Neural crest cell (in vitro differentiated cells): ENCODE data around the gene KREMEN1. TPM values are rescaled to one million over a fixed set of nuclear protein-coding genes. Genes with fewer than 3 reads are reported as not detected.
A peak's percentile ranks its signal among the peaks of the same experiment; 100 is the strongest.

ENCODE experiments used
- DNase-seq: peaks from one replicate; pipeline ENCODE4 v3.0.0; 2021; ENCODE audit warnings: low read depth, mixed read lengths, low spot score
- H3K27ac Mint-ChIP-seq: one replicate; pipeline ENCODE4 v1.8.0; 2021; ENCODE audit warnings: mild to moderate bottlenecking, mixed read lengths; ENCODE audit not compliant: unreplicated experiment
- H3K27me3 Mint-ChIP-seq: 2 replicates; pipeline ENCODE4 v1.8.0; 2021; ENCODE audit warnings: low read depth, mild to moderate bottlenecking, mixed read lengths
- H3K36me3 Mint-ChIP-seq: 2 replicates; pipeline ENCODE4 v1.8.0; 2021; ENCODE audit warnings: low read depth, mild to moderate bottlenecking, mixed read lengths
- H3K4me1 Mint-ChIP-seq: 2 replicates; pipeline ENCODE4 v1.8.0; 2021; ENCODE audit warnings: mixed read lengths
- H3K4me3 Mint-ChIP-seq: one replicate; pipeline ENCODE4 v1.8.0; 2021; ENCODE audit warnings: mild to moderate bottlenecking, mixed read lengths
- H3K9me3 Mint-ChIP-seq: 2 replicates; pipeline ENCODE4 v1.8.0; 2021; ENCODE audit warnings: mixed read lengths
- total RNA-seq: library from RNA; stranded (reverse); gene quantifications from 2 replicates; pipeline ENCODE4 v1.2.1, GENCODE V29; 2021
- TF ChIP-seq, protein P1 (sequence below): fragments of 200-600 bp; sonication (generic); conservative IDR thresholded peaks from 2 replicates; pipeline ENCODE4 v1.5.0; 2021; ENCODE audit warnings: antibody characterized with exemption, mild to moderate bottlenecking

KREMEN1 gene
- total RNA-seq, 1 donor from 2014 or later, result 3.9 TPM

DNA sequence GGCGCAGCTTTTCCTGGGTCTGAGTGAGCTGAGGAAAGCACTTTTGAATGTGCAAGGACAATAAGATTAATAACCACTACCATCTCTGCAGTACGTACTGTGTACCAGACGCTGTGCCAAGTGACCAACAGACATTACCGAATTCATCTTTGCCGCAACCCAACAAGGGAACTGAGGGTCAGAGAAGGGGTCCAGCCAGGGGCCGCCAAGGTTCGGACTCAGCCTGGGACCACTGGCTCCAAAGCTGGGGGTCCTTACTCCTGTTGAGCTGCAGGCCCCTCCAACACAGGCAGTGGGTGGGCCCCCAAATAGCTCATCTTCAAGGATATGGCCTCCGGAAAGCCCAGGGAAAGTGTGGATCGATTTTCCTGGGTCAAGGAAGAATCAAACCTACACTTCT is 77.9 kb downstream of the KREMEN1 start:
- Mint-ChIP-seq H3K4me3 (no peak overlapping the region), H3K27ac (no peak overlapping the region), H3K36me3 (no peaks in the 10 kb centered on the region), H3K27me3 (peaks cover 11% of the 10 kb centered on the region), H3K4me1 (peaks cover 63% of the 10 kb centered on the region), H3K9me3 (no peaks in the 10 kb centered on the region)
- no peak for DNase-seq
- TF ChIP-seq, protein P1, sequence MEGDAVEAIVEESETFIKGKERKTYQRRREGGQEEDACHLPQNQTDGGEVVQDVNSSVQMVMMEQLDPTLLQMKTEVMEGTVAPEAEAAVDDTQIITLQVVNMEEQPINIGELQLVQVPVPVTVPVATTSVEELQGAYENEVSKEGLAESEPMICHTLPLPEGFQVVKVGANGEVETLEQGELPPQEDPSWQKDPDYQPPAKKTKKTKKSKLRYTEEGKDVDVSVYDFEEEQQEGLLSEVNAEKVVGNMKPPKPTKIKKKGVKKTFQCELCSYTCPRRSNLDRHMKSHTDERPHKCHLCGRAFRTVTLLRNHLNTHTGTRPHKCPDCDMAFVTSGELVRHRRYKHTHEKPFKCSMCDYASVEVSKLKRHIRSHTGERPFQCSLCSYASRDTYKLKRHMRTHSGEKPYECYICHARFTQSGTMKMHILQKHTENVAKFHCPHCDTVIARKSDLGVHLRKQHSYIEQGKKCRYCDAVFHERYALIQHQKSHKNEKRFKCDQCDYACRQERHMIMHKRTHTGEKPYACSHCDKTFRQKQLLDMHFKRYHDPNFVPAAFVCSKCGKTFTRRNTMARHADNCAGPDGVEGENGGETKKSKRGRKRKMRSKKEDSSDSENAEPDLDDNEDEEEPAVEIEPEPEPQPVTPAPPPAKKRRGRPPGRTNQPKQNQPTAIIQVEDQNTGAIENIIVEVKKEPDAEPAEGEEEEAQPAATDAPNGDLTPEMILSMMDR, result no peak

- no peak for DNase-seq
- Mint-ChIP-seq H3K4me1 (peaks cover 65% of the 10 kb centered on the region), H3K27ac (no peak overlapping the region), H3K9me3 (no peaks in the 10 kb centered on the region), H3K4me3 (no peak overlapping the region), H3K27me3 (peaks cover 12% of the 10 kb centered on the region), H3K36me3 (no peaks in the 10 kb centered on the region)
- TF ChIP-seq, protein P1, result no peak
Measured at GRCh38 chr22:29151316-29151715, 78.5 kb downstream of the KREMEN1 start.

DNA sequence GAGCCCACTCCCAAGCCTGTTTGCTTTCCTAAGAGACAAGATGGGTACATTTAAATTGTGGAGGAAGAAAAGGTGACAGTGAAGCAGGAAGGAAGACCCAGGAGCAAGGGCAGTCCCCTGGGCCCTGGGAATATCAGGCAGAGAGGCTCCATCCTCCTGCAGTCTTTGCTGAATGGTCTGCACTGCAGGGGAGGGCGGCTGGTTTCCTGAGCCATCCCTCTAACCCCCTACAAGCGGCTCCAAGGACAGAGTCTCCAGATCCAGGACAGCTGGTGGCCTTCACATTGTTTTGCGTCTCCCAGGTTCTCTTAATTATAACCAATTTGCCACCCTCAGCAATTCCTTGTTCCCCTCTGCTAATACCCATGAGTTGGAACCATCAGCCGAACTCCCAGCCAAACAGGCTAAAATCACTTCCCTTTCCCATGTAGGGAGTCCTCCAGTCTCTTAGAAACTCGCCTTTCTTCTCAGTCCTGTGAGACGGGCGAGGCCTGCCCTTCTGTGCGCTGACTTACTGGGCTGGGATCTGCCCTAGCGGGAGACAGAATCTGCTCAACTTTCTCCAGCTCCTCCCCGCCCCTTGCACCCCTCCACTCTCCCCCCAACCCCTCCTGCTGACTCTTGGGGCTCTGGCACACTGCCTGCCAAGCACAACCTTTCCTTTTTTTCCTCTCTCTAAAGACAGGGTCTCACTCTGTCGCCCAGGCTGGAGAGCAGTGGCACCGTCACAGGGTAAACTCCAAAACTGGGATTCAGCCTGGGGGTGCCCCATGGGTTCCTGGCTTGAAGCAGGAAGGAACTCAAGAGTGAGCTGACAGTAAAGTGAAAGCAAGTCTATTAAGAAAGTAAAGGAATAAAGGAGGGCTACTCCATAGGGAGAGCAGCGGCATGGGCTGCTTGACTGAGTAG is 79.5 kb downstream of the KREMEN1 start:
- Mint-ChIP-seq H3K27ac (no peak overlapping the region), H3K27me3 (peaks cover 15% of the 10 kb centered on the region), H3K4me1 (peaks cover 66% of the 10 kb centered on the region), H3K36me3 (no peaks in the 10 kb centered on the region), H3K4me3 (peak overlapping the region; percentile 8), H3K9me3 (no peaks in the 10 kb centered on the region)
- TF ChIP-seq, protein P1, result no peak
- DNase-seq, result no peak

DNA sequence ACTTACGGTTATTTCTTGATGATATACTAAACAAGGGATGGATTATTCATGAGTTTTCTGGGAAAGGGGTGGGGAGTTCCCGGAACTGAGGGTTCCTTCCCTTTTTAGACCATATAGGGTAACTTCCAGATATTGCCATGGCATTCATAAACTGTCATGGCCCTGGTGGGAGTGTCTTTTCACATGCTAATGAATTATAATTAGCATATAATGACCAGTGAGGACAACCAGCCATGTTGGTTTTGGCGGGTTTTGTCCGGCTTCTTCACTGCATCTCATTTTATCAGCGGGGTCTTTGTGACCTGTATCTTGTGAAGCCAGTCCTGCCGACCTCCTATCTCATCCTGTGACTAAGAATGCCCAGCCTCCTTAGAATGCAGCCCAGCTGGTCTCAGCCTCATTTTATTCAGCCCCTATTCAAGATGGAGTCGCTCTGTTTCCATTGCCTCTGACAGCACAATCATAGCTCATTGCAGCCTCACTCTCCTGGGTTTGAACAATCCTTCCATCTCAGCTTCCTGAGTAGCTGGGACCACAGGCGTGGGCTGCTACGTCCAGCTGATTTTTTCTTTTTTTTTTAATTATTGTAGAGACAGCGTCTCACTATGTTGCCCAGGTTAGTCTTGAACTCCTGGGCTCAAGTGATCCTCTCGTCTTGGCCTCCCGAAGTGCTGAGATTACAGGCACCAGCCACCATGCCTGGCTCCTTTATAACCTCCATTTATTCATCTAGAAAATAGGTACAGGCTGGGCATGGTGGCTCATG is 80.3 kb downstream of the KREMEN1 start:
- TF ChIP-seq, protein P1, result no peak
- Mint-ChIP-seq H3K36me3 (no peaks in the 10 kb centered on the region), H3K4me3 (no peak overlapping the region), H3K9me3 (no peaks in the 10 kb centered on the region), H3K27ac (peak overlapping the region; percentile 65), H3K27me3 (peaks cover 15% of the 10 kb centered on the region), H3K4me1 (peaks cover 57% of the 10 kb centered on the region)
- no peak for DNase-seq

GRCh38 chr22:29154364-29155048 is 81.7 kb downstream of the KREMEN1 start:
- H3K27me3 Mint-ChIP-seq, result peaks cover 15% of the 10 kb centered on the region
- H3K4me1 Mint-ChIP-seq, result peaks cover 53% of the 10 kb centered on the region
- H3K27ac Mint-ChIP-seq, result no peak overlapping the region
- no peaks in the 10 kb centered on the region for H3K36me3 Mint-ChIP-seq
- TF ChIP-seq, protein P1, result peak; percentile 96
- no peaks in the 10 kb centered on the region for H3K9me3 Mint-ChIP-seq
- DNase-seq, result peak; percentile 94
- no peak overlapping the region for H3K4me3 Mint-ChIP-seq
